ENCODE results near the gene OVCH1. TPM values are rescaled to one million over a fixed set of nuclear protein-coding genes. Genes with fewer than 3 reads are reported as not detected.
A peak's percentile ranks its signal among the peaks of the same experiment; 100 is the strongest.

Gene OVCH1
- polyA plus RNA-seq, 1 of the 3 experiments (the other 2 are of a cell fraction): not detected

- Histone ChIP-seq H3K9me2 (no peaks in the 10 kb centered on the region), H3K79me2 (ENCODE audit: insufficient read depth) (peaks cover 35% of the 10 kb centered on the region), H3K9me3 (no peaks in the 10 kb centered on the region), H3K27me3 (ENCODE audit: insufficient read depth) (no peaks in the 10 kb centered on the region), H4K20me1 (ENCODE audit: insufficient read depth) (no peaks in the 10 kb centered on the region), H3K4me1 (ENCODE audit: control insufficient read depth in 1 of 2, insufficient read depth in 2 of 2, low read depth in 1 of 2, low read length in 1 of 2) (peaks cover 0 to 4% of the 10 kb centered on the region in 2 experiments; a peak in 3 of 4 replicates), H3F3A (replicated peaks; ENCODE audit: insufficient read depth) (no peaks in the 10 kb centered on the region), H3K4me3 (ENCODE audit: low read depth in 2 of 2, low read length in 1 of 2) (no peak overlapping the region), H2AFZ (ENCODE audit: low read depth) (no peak overlapping the region), H3K4me2 (no peak overlapping the region), H3K36me3 (replicated peaks in 1 of 2; ENCODE audit: control insufficient read depth in 1 of 2, insufficient read depth in 2 of 2, low read length in 1 of 2) (peaks cover 10 to 11% of the 10 kb centered on the region in 2 experiments), H3K27ac (ENCODE audit: low read depth in 2 of 2, low read length in 1 of 2) (no peak overlapping the region), H3K9ac (no peak overlapping the region)
- DNase-seq: no peak
- POLR2A ChIA-PET: no interaction called here
- 93% methylated on average over 2 of the region's 2 CpGs for WGBS (ENCODE audit: low lambda C conversion rate)
- no peak for TF ChIP-seq SIN3A (IDR thresholded peaks at IDR 0.05; ENCODE audit: borderline replicate concordance, low read depth, low read length)
- TF ChIP-seq FOXJ3 (CRISPR knock-in tag; IDR thresholded peaks at IDR 0.05): no peak
- TF ChIP-seq CHD2 (IDR thresholded peaks at IDR 0.05; ENCODE audit: low read length, partially characterized antibody): no peak
- no peak for TF ChIP-seq POLR2AphosphoS5 (IDR thresholded peaks at IDR 0.05; ENCODE audit: low read depth, low read length)
- no peak for TF ChIP-seq NFIC (IDR thresholded peaks at IDR 0.05; ENCODE audit: borderline replicate concordance)
- TF ChIP-seq TAF1 (IDR thresholded peaks at IDR 0.05; ENCODE audit: borderline replicate concordance, low read depth, low read length): no peak
- no peak for TF ChIP-seq IRF3 (IDR thresholded peaks at IDR 0.05; ENCODE audit: low read depth, low read length)
- TF ChIP-seq SMC3 (IDR thresholded peaks at IDR 0.05; ENCODE audit: low read depth, low read length): no peak
- no peak for TF ChIP-seq USF2 (IDR thresholded peaks at IDR 0.05; ENCODE audit: borderline replicate concordance, low read depth, low read length)
- no peak for TF ChIP-seq NRF1 (IDR thresholded peaks at IDR 0.05; ENCODE audit: low read depth, low read length)
- CTCF ChIA-PET: no interaction called here
These were observed 115.2 kb downstream of the OVCH1 start for GRCh38 chr12:29382251-29382650.

DNA sequence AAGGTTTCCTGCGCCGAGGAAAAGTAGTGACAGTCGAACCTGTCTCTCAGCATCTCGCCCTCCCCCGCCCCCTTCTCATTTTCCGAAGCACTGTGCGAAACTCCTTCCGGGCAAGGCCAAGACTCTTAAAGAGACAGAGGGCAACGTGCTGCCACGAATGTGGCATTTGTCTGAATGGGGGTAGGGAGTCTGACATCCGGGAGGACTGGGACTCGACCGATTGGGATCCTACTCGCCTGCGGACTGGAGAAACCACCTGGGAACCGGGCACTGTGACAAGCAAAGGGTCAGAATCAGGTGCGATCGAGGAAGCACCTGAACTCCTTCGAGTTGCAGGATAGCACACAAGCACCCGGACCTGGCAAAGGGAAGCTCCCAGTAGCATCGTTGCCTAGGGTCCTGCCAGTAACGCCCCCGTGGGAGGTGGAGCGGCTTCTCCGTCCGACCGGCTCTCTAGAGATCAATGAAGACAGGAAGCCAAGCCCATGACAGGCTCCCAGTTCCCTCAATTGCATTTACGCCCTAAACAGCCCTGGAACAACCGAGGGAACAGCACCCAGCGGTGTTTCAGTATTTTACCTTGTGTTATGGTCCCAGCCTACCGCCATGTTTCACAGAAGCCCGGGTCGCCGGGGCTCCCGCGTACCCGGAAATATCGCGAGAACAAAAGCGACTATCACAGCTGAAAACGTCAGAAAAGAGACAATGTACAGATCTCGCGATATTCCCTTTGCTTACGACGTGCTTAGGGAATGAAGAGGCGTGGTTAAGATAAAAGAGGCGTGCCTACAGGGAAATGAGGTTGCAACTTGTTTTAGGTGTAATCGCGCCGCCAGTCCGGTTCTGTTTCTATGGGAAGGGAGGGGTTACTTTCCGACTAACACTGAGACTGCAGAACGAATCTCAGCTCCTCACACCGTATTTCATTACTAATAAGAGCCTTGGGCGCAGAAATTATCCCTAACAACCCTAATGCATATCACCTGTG, 116.7 kb downstream of the OVCH1 start, which contains the start of gene ERGIC2:
ERGIC2 (minus strand) TSS at position 637 of the 988 bp plus-strand sequence. CDS start 9,539 bp downstream, outside the sequence.
- peak within 1 kb of the TSS; percentile 72 for H3K4me2 ChIP-seq
- H3K9me2 ChIP-seq: no peaks in the 10 kb centered on the region
- peak within 1 kb of the TSS; percentile 84 to 100 for H3K4me3 ChIP-seq (ENCODE audit: low read depth in 2 of 2, low read length in 1 of 2)
- peaks cover 18 to 21% of the 10 kb centered on the region in 2 experiments for H3K36me3 ChIP-seq (replicated peaks in 1 of 2; ENCODE audit: control insufficient read depth in 1 of 2, insufficient read depth in 2 of 2, low read length in 1 of 2)
- H3F3A ChIP-seq (replicated peaks; ENCODE audit: insufficient read depth): no peaks in the 10 kb centered on the region
- ChIA-PET CTCF (interaction anchor here (0.6 kb wide), 1 partner anchor 180 kb away, joined by 3 read pairs; no protein-coding TSS in a partner anchor), POLR2A (interaction anchor here (0.6 to 1.1 kb wide), 2 partner anchors 126 to 1601 kb away, joined by 3 read pairs; partner anchors contain the start of genes KLHL42 and MANSC4)
- peaks cover 0 to 4% of the 10 kb centered on the region in 2 experiments; a peak in 3 of 4 replicates for H3K4me1 ChIP-seq (ENCODE audit: control insufficient read depth in 1 of 2, insufficient read depth in 2 of 2, low read depth in 1 of 2, low read length in 1 of 2)
- H3K27ac ChIP-seq (ENCODE audit: low read depth in 2 of 2, low read length in 1 of 2): peak within 1 kb of the TSS; percentile 76 to 95
- no peaks in the 10 kb centered on the region for H3K27me3 ChIP-seq (ENCODE audit: insufficient read depth)
- H3K9me3 ChIP-seq: no peaks in the 10 kb centered on the region
- peaks cover 49% of the 10 kb centered on the region for H3K79me2 ChIP-seq (ENCODE audit: insufficient read depth)
- WGBS (ENCODE audit: low lambda C conversion rate): 1% methylated on average over 42 of the region's 55 CpGs
- peak; percentile 86 for DNase-seq
- H2AFZ ChIP-seq (ENCODE audit: low read depth): peak within 1 kb of the TSS; percentile 88
- no peaks in the 10 kb centered on the region for H4K20me1 ChIP-seq (ENCODE audit: insufficient read depth)
- H3K9ac ChIP-seq: peak within 1 kb of the TSS; percentile 91
- TF ChIP-seq EZH2phosphoT487 (IDR thresholded peaks at IDR 0.05; ENCODE audit: borderline replicate concordance, low read depth) (no peak), TEAD4 (IDR thresholded peaks at IDR 0.05; ENCODE audit: borderline replicate concordance, insufficient read depth) (no peak), NRF1 (IDR thresholded peaks at IDR 0.05; ENCODE audit: low read depth, low read length) (no peak), TCF12 (IDR thresholded peaks at IDR 0.05) (no peak), MEF2A (IDR thresholded peaks at IDR 0.05; ENCODE audit: borderline replicate concordance, low read depth) (no peak), ELF1 (IDR thresholded peaks at IDR 0.05) (peak; percentile 38), FOXJ3 (CRISPR knock-in tag; IDR thresholded peaks at IDR 0.05) (no peak), GABPA (IDR thresholded peaks at IDR 0.05; ENCODE audit: low read depth) (peak; percentile 62), FOXM1 (IDR thresholded peaks at IDR 0.05; ENCODE audit: low read depth) (no peak), CTCF (IDR thresholded peaks at IDR 0.05) (no peak), RFX5 (IDR thresholded peaks at IDR 0.05; ENCODE audit: low read length) (no peak), SMC3 (IDR thresholded peaks at IDR 0.05; ENCODE audit: low read depth, low read length) (no peak), CHD2 (IDR thresholded peaks at IDR 0.05; ENCODE audit: low read length, partially characterized antibody) (peak; percentile 100), IRF3 (IDR thresholded peaks at IDR 0.05; ENCODE audit: low read depth, low read length) (no peak), YY1 (IDR thresholded peaks at IDR 0.05; ENCODE audit: low read depth) (peak; percentile 92), RAD21 (IDR thresholded peaks at IDR 0.05; ENCODE audit: low read length) (no peak)

Measured in SK-N-SH (cell line).